ENCODE measurements around the gene SLC25A21.

SLC25A21 gene

GRCh38 chr14:36662543-36663403 lies 509.6 kb downstream of the SLC25A21 start:
- TF ChIP-seq CEBPB (IDR thresholded peaks at IDR 0.05) (no peak), TCF12 (IDR thresholded peaks at IDR 0.05; ENCODE audit: low read depth) (no peak), FOXM1 (IDR thresholded peaks at IDR 0.05; ENCODE audit: borderline replicate concordance, low read depth) (no peak), EP300 (IDR thresholded peaks at IDR 0.05; ENCODE audit: borderline replicate concordance) (no peak), EGR1 (IDR thresholded peaks at IDR 0.05) (no peak), USF1 (IDR thresholded peaks at IDR 0.05) (no peak), CREB1 (IDR thresholded peaks at IDR 0.05; ENCODE audit: low read depth) (no peak), TAF1 (IDR thresholded peaks at IDR 0.05; ENCODE audit: low read depth) (no peak), RAD21 (IDR thresholded peaks at IDR 0.05; ENCODE audit: low read depth) (no peak), ZBTB7A (IDR thresholded peaks at IDR 0.05; ENCODE audit: low read depth) (no peak)

- TF ChIP-seq RAD21 (IDR thresholded peaks at IDR 0.05; ENCODE audit: low read depth), result no peak
- no peak for TF ChIP-seq FOXM1 (IDR thresholded peaks at IDR 0.05; ENCODE audit: borderline replicate concordance, low read depth)
- TF ChIP-seq TAF1 (IDR thresholded peaks at IDR 0.05; ENCODE audit: low read depth), result no peak
- no peak for TF ChIP-seq MAX (IDR thresholded peaks at IDR 0.05)
- TF ChIP-seq REST (IDR thresholded peaks at IDR 0.05; ENCODE audit: low read depth), result no peak
- TF ChIP-seq USF1 (IDR thresholded peaks at IDR 0.05), result no peak
- TF ChIP-seq TEAD4 (IDR thresholded peaks at IDR 0.05), result no peak
- no peak for TF ChIP-seq NFIC (IDR thresholded peaks at IDR 0.05)
- TF ChIP-seq ZBTB7A (IDR thresholded peaks at IDR 0.05; ENCODE audit: low read depth), result no peak
- TF ChIP-seq CREB1 (IDR thresholded peaks at IDR 0.05; ENCODE audit: low read depth), result no peak
- TF ChIP-seq EGR1 (IDR thresholded peaks at IDR 0.05), result no peak
- TF ChIP-seq TCF12 (IDR thresholded peaks at IDR 0.05; ENCODE audit: low read depth), result no peak
- TF ChIP-seq YY1 (IDR thresholded peaks at IDR 0.05; ENCODE audit: low read depth), result no peak
Measured at GRCh38 chr14:36662258-36662542, 510.2 kb downstream of the SLC25A21 start.

GRCh38 chr14:36661506-36662257 lies 510.7 kb downstream of the SLC25A21 start, which contains the start of gene PAX9:
PAX9 (plus strand) TSS chr14:36661860; CDS start chr14:36662090, 230 bp downstream.
- no peak for TF ChIP-seq EP300 (IDR thresholded peaks at IDR 0.05; ENCODE audit: borderline replicate concordance)
- TF ChIP-seq YY1 (IDR thresholded peaks at IDR 0.05; ENCODE audit: low read depth), result no peak
- no peak for TF ChIP-seq TCF12 (IDR thresholded peaks at IDR 0.05; ENCODE audit: low read depth)
- no peak for TF ChIP-seq REST (IDR thresholded peaks at IDR 0.05; ENCODE audit: low read depth)
- no peak for TF ChIP-seq CEBPB (IDR thresholded peaks at IDR 0.05)
- no peak for TF ChIP-seq EGR1 (IDR thresholded peaks at IDR 0.05)
- TF ChIP-seq FOXM1 (IDR thresholded peaks at IDR 0.05; ENCODE audit: borderline replicate concordance, low read depth), result no peak
- TF ChIP-seq NFIC (IDR thresholded peaks at IDR 0.05), result no peak
- TF ChIP-seq MAX (IDR thresholded peaks at IDR 0.05), result no peak; the same call in 1 of the 2 replicates
- no peak for TF ChIP-seq RAD21 (IDR thresholded peaks at IDR 0.05; ENCODE audit: low read depth)
- no peak for TF ChIP-seq USF1 (IDR thresholded peaks at IDR 0.05)
- no peak; the same call in 1 of the 2 replicates for TF ChIP-seq TAF1 (IDR thresholded peaks at IDR 0.05; ENCODE audit: low read depth)
- no peak for TF ChIP-seq ZBTB7A (IDR thresholded peaks at IDR 0.05; ENCODE audit: low read depth)
- TF ChIP-seq CREB1 (IDR thresholded peaks at IDR 0.05; ENCODE audit: low read depth), result no peak
- TF ChIP-seq TEAD4 (IDR thresholded peaks at IDR 0.05), result no peak

GRCh38 chr14:36660736-36661505 lies 511.5 kb downstream of the SLC25A21 start:
- TF ChIP-seq EGR1 (IDR thresholded peaks at IDR 0.05) (no peak), RAD21 (IDR thresholded peaks at IDR 0.05; ENCODE audit: low read depth) (no peak), MAX (IDR thresholded peaks at IDR 0.05) (no peak), FOXM1 (IDR thresholded peaks at IDR 0.05; ENCODE audit: borderline replicate concordance, low read depth) (no peak), ZBTB7A (IDR thresholded peaks at IDR 0.05; ENCODE audit: low read depth) (no peak), TEAD4 (IDR thresholded peaks at IDR 0.05) (no peak), TAF1 (IDR thresholded peaks at IDR 0.05; ENCODE audit: low read depth) (no peak), CEBPB (IDR thresholded peaks at IDR 0.05) (no peak), EP300 (IDR thresholded peaks at IDR 0.05; ENCODE audit: borderline replicate concordance) (no peak), YY1 (IDR thresholded peaks at IDR 0.05; ENCODE audit: low read depth) (no peak), NFIC (IDR thresholded peaks at IDR 0.05) (no peak), TCF12 (IDR thresholded peaks at IDR 0.05; ENCODE audit: low read depth) (no peak), REST (IDR thresholded peaks at IDR 0.05; ENCODE audit: low read depth) (no peak), USF1 (IDR thresholded peaks at IDR 0.05) (no peak), CREB1 (IDR thresholded peaks at IDR 0.05; ENCODE audit: low read depth) (no peak)
